Pancreas (tissue), 10 donors: ENCODE data around the gene CRY1. TPM values are rescaled to one million over a fixed set of nuclear protein-coding genes. Genes with fewer than 3 reads are reported as not detected.

ENCODE experiments used
- ATAC-seq, 4 donors: fragments of 200-7000 bp; cut with Tn5 transposase; one replicate each; pipeline versions ENCODE4 v1.8.0 to v1.9.1; 2020; ENCODE audit warnings: mild to moderate bottlenecking in 4 of 4, moderate library complexity in 4 of 4
- DNase-seq, 6 donors: peaks; one replicate each; pipeline ENCODE4 v3.0.0-alpha.2; 2020
- FAIRE-seq: peaks from 2 replicates; lab custom pipeline; 2012; peaks lifted over from hg19 to GRCh38; lab: Jason Lieb, UNC
- H3K27ac ChIP-seq, 4 donors: fragments of 200-600 bp; sonication (generic); 1 replicate in 3 of 4; 2 replicates in 1 of 4; pipeline versions ENCODE4 v1.5.0 to v1.8.0; 2020
- H3K27me3 ChIP-seq, 4 donors: fragments of 200-600 bp; one replicate each; pipeline ENCODE4 v1.8.0; 2021
- H3K36me3 ChIP-seq, 3 donors: fragments of 200-600 bp; sonication (generic) in 1 of 3; one replicate each; pipeline versions ENCODE4 v1.5.0 to v1.8.0; 2020 to 2021
- H3K4me1 ChIP-seq, 3 donors: fragments of 200-600 bp; one replicate each; pipeline ENCODE4 v1.8.0; 2021
- H3K4me3 ChIP-seq, 4 donors: fragments of 200-600 bp; sonication (generic) in 2 of 4; one replicate each; pipeline versions ENCODE4 v1.5.0 to v1.8.0; 2020 to 2021
- H3K9me3 ChIP-seq, 4 donors: fragments of 200-600 bp; one replicate each; pipeline ENCODE4 v1.8.0; 2021
- WGBS, 2 donors: extraction: QIAGEN DNeasy Blood & Tissue Kit; methylation state at CpG; one replicate each; pipeline ENCODE4 v1.1.7; 2013; 5-methylcytosine and 5-hydroxymethylcytosine counted together
- intact Hi-C, 3 donors: fragments of 100-400 bp; cut with DNase I; formaldehyde crosslinking; loops; one replicate each; pipeline versions ENCODE4 v1.11.1 to v1.14.2; 2022
- polyA plus RNA-seq, 2 donors: library from polyadenylated mRNA; stranded (reverse); fragments of 200-250 nt; gene quantifications; one replicate each; pipeline ENCODE4 v1.2.3, GENCODE V29; 2013
- total RNA-seq, 6 donors: library from RNA; stranded (reverse); fragmentation: NEBNext Ultra II Directional in 4 of 6; extraction: Animal tissue kit (Norgen Biotek cat#: 25700) in 4 of 6; gene quantifications; one replicate each; pipeline versions ENCODE4 v1.2.1 to v1.2.4, GENCODE V29; 2021 to 2023
- TF ChIP-seq, protein P1 (sequence below), 4 donors: fragments of 200-600 bp; sonication (generic) in 3 of 4; IDR thresholded peaks; one replicate each; pipeline versions ENCODE4 v1.5.0 to v1.8.0; 2021; ENCODE audit warnings: antibody characterized with exemption in 4 of 4
- donor health status: healthy with polysubstance abuse.
- donor health status: DM: no; HTN: no; CAD: no; lungs with moderate emphysema.
- donor health status: DM: no; HTN: no; CAD: no.
- donor health status: control.
- donor health status: control.
- donor health status: Bipolar disorder and iron deficiency.
- donor health status: DM: yes; HTN: yes; CAD: no.
- donor health status: DM: no; HTN: no; CAD: no.
- donor health status: DM: no; HTN: no; CAD: no.
- donor health status: DM: yes; HTN: yes; CAD: no.

The CRY1 gene
- total RNA-seq = 1 to 10 TPM; 5.5 to 8.6 (median 8.1) TPM
- polyA plus RNA-seq = 10 to 100 TPM in 1 of 2 donors, 1 to 10 TPM in 1; 5.3 to 11.5 TPM

GRCh38 chr12:107093417-107094182 is at the start of gene CRY1:
CRY1 (minus strand) TSS chr12:107093549; CDS start chr12:107092961, 588 bp downstream.
- peak; percentile 89 to 95 (median 91) for ATAC-seq
- DNase-seq = peak; percentile 96 to 98 (median 98)
- TF ChIP-seq, protein P1, sequence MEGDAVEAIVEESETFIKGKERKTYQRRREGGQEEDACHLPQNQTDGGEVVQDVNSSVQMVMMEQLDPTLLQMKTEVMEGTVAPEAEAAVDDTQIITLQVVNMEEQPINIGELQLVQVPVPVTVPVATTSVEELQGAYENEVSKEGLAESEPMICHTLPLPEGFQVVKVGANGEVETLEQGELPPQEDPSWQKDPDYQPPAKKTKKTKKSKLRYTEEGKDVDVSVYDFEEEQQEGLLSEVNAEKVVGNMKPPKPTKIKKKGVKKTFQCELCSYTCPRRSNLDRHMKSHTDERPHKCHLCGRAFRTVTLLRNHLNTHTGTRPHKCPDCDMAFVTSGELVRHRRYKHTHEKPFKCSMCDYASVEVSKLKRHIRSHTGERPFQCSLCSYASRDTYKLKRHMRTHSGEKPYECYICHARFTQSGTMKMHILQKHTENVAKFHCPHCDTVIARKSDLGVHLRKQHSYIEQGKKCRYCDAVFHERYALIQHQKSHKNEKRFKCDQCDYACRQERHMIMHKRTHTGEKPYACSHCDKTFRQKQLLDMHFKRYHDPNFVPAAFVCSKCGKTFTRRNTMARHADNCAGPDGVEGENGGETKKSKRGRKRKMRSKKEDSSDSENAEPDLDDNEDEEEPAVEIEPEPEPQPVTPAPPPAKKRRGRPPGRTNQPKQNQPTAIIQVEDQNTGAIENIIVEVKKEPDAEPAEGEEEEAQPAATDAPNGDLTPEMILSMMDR (IDR thresholded peaks at IDR 0.05) = no peak
- WGBS, 2 donors = 0 to 1% methylated on average over 62 to 74 of the region's 74 CpGs
- H3K4me1 ChIP-seq = peaks cover 5 to 24% (median 12%) of the 10 kb centered on the region in 3 donors
- H3K9me3 ChIP-seq = no peaks in the 10 kb centered on the region
- intact Hi-C loops = no loop called here
- no peak for FAIRE-seq
- H3K4me3 ChIP-seq = peak within 1 kb of the TSS; percentile 68 to 98 (median 78)
- no peaks in the 10 kb centered on the region for H3K36me3 ChIP-seq
- H3K27me3 ChIP-seq = no peaks in the 10 kb centered on the region
- H3K27ac ChIP-seq = peak within 1 kb of the TSS; percentile 95 to 99 (median 96)

DNA sequence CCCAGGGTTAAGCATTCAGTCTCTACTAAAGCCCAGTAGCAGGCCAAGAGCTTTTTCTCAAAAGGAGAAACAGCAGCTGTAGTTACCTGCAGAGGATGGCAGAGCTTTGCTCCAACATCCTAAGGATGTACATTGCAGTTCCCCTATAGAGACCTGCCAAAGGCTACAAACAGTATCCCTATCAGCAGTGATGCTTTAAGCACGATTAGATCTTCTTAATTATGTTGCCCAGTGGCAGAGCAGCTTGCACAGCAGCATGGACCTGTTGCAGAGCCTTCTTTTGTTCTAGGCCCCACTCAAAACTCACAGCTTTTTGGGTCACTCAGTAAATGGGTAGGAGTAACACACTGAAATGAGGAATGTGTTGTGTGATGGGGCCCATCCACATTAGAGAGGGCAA is 46.4 kb upstream of the CRY1 start:
- intact Hi-C loops = loop anchor here in 1 of 3 donors (10.0 kb wide), 1 partner anchor 465 kb away; no protein-coding TSS in a partner anchor
- Histone ChIP-seq H3K27me3 (no peaks in the 10 kb centered on the region), H3K27ac (no peak overlapping the region), H3K4me1 (no peaks in the 10 kb centered on the region), H3K9me3 (no peaks in the 10 kb centered on the region), H3K36me3 (no peaks in the 10 kb centered on the region), H3K4me3 (no peak overlapping the region)
- no peak for ATAC-seq
- WGBS, 2 donors = 72 to 73% methylated on average over 1 of the region's 1 CpG
- DNase-seq = no peak
- FAIRE-seq = no peak
- TF ChIP-seq, protein P1 (IDR thresholded peaks at IDR 0.05) = no peak

DNA sequence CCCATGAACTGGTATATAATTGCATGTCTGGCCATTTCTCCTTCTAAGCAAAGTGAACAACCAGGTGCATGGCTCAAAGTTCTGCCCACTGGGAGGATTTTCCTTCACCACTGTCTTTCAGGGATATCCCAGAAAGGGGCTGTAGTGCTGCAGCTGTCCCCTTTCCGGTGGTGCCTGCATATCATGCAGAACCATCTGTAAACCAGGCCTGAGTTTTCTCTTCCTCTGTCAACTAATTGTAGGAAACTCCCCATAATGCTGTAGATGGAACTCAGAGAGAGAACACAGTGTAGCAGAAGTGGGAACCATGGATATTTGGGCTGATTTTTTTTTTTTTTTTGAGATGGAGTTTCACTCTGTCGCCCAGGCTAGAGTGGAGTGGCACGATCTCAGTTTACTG is 45.6 kb upstream of the CRY1 start:
- H3K4me1 ChIP-seq = no peaks in the 10 kb centered on the region
- FAIRE-seq = no peak
- H3K27ac ChIP-seq = no peak overlapping the region
- no peak overlapping the region for H3K4me3 ChIP-seq
- 83 to 91% methylated on average over 3 of the region's 3 CpGs for WGBS, 2 donors
- no peaks in the 10 kb centered on the region for H3K9me3 ChIP-seq
- intact Hi-C loops = loop anchor here in 1 of 3 donors (10.0 kb wide), 1 partner anchor 466 kb away; no protein-coding TSS in a partner anchor
- no peaks in the 10 kb centered on the region for H3K36me3 ChIP-seq
- TF ChIP-seq, protein P1 (IDR thresholded peaks at IDR 0.05) = no peak
- DNase-seq = no peak
- ATAC-seq = no peak
- no peaks in the 10 kb centered on the region for H3K27me3 ChIP-seq

DNA sequence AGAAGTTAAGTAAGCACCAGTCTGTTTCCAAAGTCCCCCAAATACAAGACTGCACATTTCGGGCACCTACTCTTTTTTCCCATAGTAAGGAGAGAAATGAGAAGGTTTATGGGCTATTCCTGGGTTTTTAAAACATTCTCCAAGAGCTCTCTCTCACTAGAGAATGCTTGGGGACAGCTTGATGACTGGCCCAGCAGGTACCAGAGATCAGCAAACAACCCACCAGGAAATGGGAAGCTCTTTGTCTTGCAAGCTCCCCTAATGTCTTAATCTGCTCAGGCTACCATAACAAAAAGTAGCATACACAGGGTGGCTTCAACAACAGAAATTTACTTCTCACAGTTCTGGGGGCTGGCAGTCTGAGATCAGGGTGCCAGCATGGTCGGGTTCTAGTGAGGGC is 41.8 kb upstream of the CRY1 start:
- ATAC-seq = no peak

More for the DNA sequence above, 41.8 kb upstream of the CRY1 start:
- Histone ChIP-seq H3K9me3 (no peaks in the 10 kb centered on the region), H3K36me3 (no peaks in the 10 kb centered on the region), H3K4me1 (no peaks in the 10 kb centered on the region), H3K4me3 (no peak overlapping the region), H3K27me3 (no peaks in the 10 kb centered on the region), H3K27ac (no peak overlapping the region)
- intact Hi-C loops = loop anchor here in 1 of 3 donors (10.0 kb wide), 1 partner anchor 470 kb away; no protein-coding TSS in a partner anchor
- 90 to 98% methylated on average over 2 of the region's 2 CpGs for WGBS, 2 donors
- DNase-seq = no peak
- TF ChIP-seq, protein P1 (IDR thresholded peaks at IDR 0.05) = no peak
- no peak for FAIRE-seq
